MCF 10A (cell line): ENCODE results near the gene TRAF1. TPM values are rescaled to one million over a fixed set of nuclear protein-coding genes. Genes with fewer than 3 reads are reported as not detected.
A peak's percentile ranks its signal among the peaks of the same experiment; 100 is the strongest.

ENCODE experiments used
- BruUV-seq: library from RNA; stranded (reverse); fragments of 400-500 nt; replicated peaks from 2 replicates; lab custom pipeline; 2021; lab: Mats Ljungman, UMichigan
- CTCF ChIA-PET: fragments of 300-600 bp; sonication (Branson Sonifier 250); formaldehyde crosslinking; extraction: SDS; loops from one replicate; lab custom pipeline; 2021; ENCODE audit warnings: antibody characterized with exemption, inconsistent platforms; lab: Yijun Ruan, JAX
- POLR2A ChIA-PET: fragments of 300-600, 350-650 bp; sonication (Branson Sonifier 250); formaldehyde crosslinking; extraction: SDS; loops from one replicate; lab custom pipeline; 2020; ENCODE audit warnings: antibody characterized with exemption, inconsistent platforms; lab: Yijun Ruan, JAX
- DNase-seq: peaks from one replicate; pipeline ENCODE4 v3.0.0-alpha.2; 2018; ENCODE audit not compliant: unreplicated experiment
- H3K27ac Mint-ChIP-seq: one replicate; pipeline ENCODE4 v1.8.0; 2022; ENCODE audit warnings: mild to moderate bottlenecking, low read depth, mixed read lengths; ENCODE audit not compliant: unreplicated experiment
- H3K27me3 Mint-ChIP-seq: one replicate; pipeline ENCODE4 v1.8.0; 2022; ENCODE audit warnings: mixed read lengths; ENCODE audit not compliant: insufficient read depth, unreplicated experiment
- H3K36me3 Mint-ChIP-seq: one replicate; pipeline ENCODE4 v1.8.0; 2022; ENCODE audit warnings: mild to moderate bottlenecking, moderate library complexity, mixed read lengths; ENCODE audit not compliant: insufficient read depth, unreplicated experiment
- H3K4me1 Mint-ChIP-seq: one replicate; pipeline ENCODE4 v1.8.0; 2022; ENCODE audit warnings: mixed read lengths; ENCODE audit not compliant: insufficient read depth, unreplicated experiment
- H3K4me3 Mint-ChIP-seq: one replicate; pipeline ENCODE4 v1.8.0; 2022; ENCODE audit warnings: mild to moderate bottlenecking, moderate library complexity, mixed read lengths; ENCODE audit not compliant: unreplicated experiment
- H3K9me3 Mint-ChIP-seq: one replicate; pipeline ENCODE4 v1.8.0; 2022; ENCODE audit warnings: mixed read lengths; ENCODE audit not compliant: unreplicated experiment
- intact Hi-C: fragments of 100-400 bp; cut with micrococcal nuclease; formaldehyde crosslinking; loops from 2 replicates; pipeline ENCODE4 v1.14.1; 2022
- total RNA-seq: library from RNA; stranded (reverse); gene quantifications from 2 replicates; pipeline ENCODE4 v1.2.3, GENCODE V29; 2022
- TF ChIP-seq, protein P1 (sequence below): fragments of 200-600 bp; IDR thresholded peaks from one replicate; pipeline ENCODE4 v1.8.0; 2022; ENCODE audit warnings: antibody characterized with exemption, mild to moderate bottlenecking; ENCODE audit not compliant: unreplicated experiment

The TRAF1 gene
- total RNA-seq, 1 experiment from 2014 or later = 0.84 TPM

DNA sequence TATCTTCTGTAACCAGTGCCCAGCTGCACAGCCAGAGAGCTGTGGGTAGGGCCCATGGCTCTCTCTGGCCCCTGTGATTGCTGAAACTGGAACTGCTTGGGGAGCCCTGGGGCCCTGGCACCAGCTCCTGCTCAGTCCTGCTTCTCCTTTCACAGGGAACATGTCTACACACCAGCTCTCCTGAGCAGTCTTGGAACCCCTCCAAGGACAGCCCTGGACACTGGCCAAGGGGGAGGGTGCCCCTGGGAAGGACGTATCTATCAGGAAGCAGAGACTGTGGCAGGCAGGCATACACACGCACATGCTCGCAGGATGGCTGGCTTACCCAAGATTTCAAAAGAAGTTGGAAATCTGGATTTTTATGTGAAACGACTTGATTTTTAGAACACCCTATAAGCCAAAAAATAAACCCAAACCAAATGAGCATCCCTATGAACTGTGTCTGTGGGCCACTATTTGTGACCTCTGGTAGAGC lies 8.8 kb upstream of the TRAF1 start:
- intact Hi-C loops = loop anchor here (5.0 kb wide), 1 partner anchor 318 kb away; no protein-coding TSS in a partner anchor
- H3K4me1 Mint-ChIP-seq = peaks cover 35% of the 10 kb centered on the region

DNA sequence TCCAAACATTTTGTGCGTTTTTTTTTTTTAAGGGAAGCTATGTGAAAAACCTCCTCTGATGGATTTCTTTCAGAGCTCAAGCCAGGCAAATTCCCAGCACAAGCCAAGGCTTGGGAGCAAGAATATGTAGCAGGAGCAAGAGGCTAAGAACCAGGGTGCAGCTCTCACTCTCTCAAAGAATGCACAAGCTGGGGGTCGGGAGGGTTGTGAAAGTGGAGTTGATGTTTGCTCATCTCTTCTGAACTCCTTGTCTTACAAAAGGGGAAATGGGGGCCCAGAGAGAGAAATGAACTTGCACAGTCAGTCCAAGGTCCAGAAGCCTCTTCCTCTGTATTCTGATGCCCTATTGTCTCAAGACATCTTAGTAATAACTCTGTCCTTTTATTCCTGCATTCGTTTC lies 7.7 kb upstream of the TRAF1 start:
- ChIA-PET CTCF (interaction anchor here (0.6 to 5.7 kb wide), 5 partner anchors 10 to 178 kb away, joined by 3 to 71 read pairs (median 5); no protein-coding TSS in a partner anchor), POLR2A (interaction anchor here (0.6 to 4.0 kb wide), 7 partner anchors 10 to 100 kb away, joined by 3 to 32 read pairs (median 5); partner anchors contain the start of gene PSMD5)
- H3K4me3 Mint-ChIP-seq = no peak overlapping the region
- TF ChIP-seq, protein P1, sequence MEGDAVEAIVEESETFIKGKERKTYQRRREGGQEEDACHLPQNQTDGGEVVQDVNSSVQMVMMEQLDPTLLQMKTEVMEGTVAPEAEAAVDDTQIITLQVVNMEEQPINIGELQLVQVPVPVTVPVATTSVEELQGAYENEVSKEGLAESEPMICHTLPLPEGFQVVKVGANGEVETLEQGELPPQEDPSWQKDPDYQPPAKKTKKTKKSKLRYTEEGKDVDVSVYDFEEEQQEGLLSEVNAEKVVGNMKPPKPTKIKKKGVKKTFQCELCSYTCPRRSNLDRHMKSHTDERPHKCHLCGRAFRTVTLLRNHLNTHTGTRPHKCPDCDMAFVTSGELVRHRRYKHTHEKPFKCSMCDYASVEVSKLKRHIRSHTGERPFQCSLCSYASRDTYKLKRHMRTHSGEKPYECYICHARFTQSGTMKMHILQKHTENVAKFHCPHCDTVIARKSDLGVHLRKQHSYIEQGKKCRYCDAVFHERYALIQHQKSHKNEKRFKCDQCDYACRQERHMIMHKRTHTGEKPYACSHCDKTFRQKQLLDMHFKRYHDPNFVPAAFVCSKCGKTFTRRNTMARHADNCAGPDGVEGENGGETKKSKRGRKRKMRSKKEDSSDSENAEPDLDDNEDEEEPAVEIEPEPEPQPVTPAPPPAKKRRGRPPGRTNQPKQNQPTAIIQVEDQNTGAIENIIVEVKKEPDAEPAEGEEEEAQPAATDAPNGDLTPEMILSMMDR = no peak
- H3K9me3 Mint-ChIP-seq = no peaks in the 10 kb centered on the region
- BruUV-seq = no TSS peak
- H3K27ac Mint-ChIP-seq = peak overlapping the region; percentile 69
- H3K4me1 Mint-ChIP-seq = peaks cover 30% of the 10 kb centered on the region
- no peak for DNase-seq
- no peaks in the 10 kb centered on the region for H3K27me3 Mint-ChIP-seq
- intact Hi-C loops = no loop called here
- H3K36me3 Mint-ChIP-seq = no peaks in the 10 kb centered on the region

More for the DNA sequence above, 8.8 kb upstream of the TRAF1 start:
- BruUV-seq = no TSS peak
- ChIA-PET CTCF (interaction anchor here (0.5 to 5.7 kb wide), 11 partner anchors 13 to 264 kb away, joined by 3 to 71 read pairs (median 3); no protein-coding TSS in a partner anchor), POLR2A (interaction anchor here (0.6 to 4.0 kb wide), 19 partner anchors 9 to 315 kb away, joined by 3 to 32 read pairs (median 5); partner anchors contain the start of genes FBXW2, PHF19 and PSMD5)
- Mint-ChIP-seq H3K36me3 (no peaks in the 10 kb centered on the region), H3K27me3 (no peaks in the 10 kb centered on the region), H3K27ac (peak overlapping the region; percentile 81), H3K4me3 (peak overlapping the region; percentile 67), H3K9me3 (no peaks in the 10 kb centered on the region)
- TF ChIP-seq, protein P1 = no peak
- DNase-seq = peak; percentile 100

DNA sequence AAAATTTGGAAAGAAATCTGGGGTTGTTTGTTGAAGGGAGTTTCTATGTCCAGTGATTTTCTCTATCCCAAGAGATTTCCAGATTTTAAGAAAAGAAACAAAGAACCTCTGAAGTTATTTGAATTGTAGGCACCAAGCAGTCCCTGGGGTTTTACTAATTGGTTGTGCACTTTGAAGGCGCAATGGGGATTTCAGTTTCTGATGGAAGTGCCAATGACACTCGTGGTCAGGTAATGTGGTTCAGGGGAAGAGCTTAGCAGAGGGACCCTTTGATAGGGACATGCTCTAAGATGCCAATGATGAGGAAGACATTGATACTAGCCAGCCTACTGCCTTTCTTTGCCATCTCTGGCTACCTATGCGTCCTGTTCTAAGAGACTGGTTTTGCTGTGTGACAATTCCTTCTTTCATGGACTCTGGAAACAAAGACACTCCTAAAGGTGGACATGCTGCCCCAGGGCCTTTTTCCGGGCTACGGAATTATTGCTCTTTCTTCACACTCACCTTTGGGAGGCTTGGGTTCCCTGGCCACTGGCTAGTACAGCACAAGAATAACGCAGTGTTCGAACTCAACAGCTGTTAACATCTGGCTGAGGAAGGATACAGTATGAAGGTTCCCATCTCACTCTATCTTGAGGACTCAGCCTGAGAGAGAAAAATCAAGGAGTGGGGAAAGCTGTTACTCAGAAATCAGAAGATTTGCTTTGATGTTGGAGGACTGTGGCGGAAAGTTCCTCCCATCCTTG lies 6.9 kb upstream of the TRAF1 start:
- Mint-ChIP-seq H3K36me3 (no peaks in the 10 kb centered on the region), H3K27me3 (no peaks in the 10 kb centered on the region), H3K9me3 (no peaks in the 10 kb centered on the region), H3K4me3 (no peak overlapping the region), H3K4me1 (peaks cover 31% of the 10 kb centered on the region), H3K27ac (no peak overlapping the region)
- intact Hi-C loops = no loop called here
- ChIA-PET POLR2A (interaction anchor here (0.7 to 4.0 kb wide), 6 partner anchors 8 to 101 kb away, joined by 3 to 32 read pairs (median 4); no protein-coding TSS in a partner anchor), CTCF (interaction anchor here (1.0 to 5.7 kb wide), 2 partner anchors 9 to 18 kb away, joined by 3 to 71 read pairs; no protein-coding TSS in a partner anchor)
- TF ChIP-seq, protein P1 = no peak
- no peak for DNase-seq
- BruUV-seq = no TSS peak
